HEK293 (cell line): Measurements from ENCODE around the gene TOM1L2.

Experiments
- FEZF1 ChIP-seq: fragments of 450-650 bp; formaldehyde crosslinking; IDR thresholded peaks from 2 replicates; pipeline ENCODE4 v1.5.1; 2016; ENCODE audit warnings: missing biosample characterization, missing genetic modification characterization
- GLI2 ChIP-seq: fragments of 450-650 bp; formaldehyde crosslinking; IDR thresholded peaks from 2 replicates; pipeline ENCODE4; 2017; ENCODE audit warnings: missing biosample characterization, missing genetic modification characterization, low read depth, borderline replicate concordance
- HOXC10 ChIP-seq: sonication (generic); formaldehyde crosslinking; IDR thresholded peaks from 2 replicates; pipeline ENCODE4 v1.8.1; 2023; ENCODE audit warnings: mild to moderate bottlenecking, missing genetic modification reagents
- PRDM1 ChIP-seq: fragments of 450-650 bp; formaldehyde crosslinking; IDR thresholded peaks from 2 replicates; pipeline ENCODE4; 2016; ENCODE audit warnings: missing biosample characterization, missing genetic modification characterization
- PRDM2 ChIP-seq: fragments of 450-650 bp; formaldehyde crosslinking; IDR thresholded peaks from 2 replicates; pipeline ENCODE4 v1.5.1; 2016; ENCODE audit warnings: missing biosample characterization, missing genetic modification characterization, borderline replicate concordance
- YY1 ChIP-seq: fragments of 450-650 bp; formaldehyde crosslinking; IDR thresholded peaks from 2 replicates; pipeline ENCODE4 v1.5.1; 2018; ENCODE audit warnings: missing biosample characterization, missing genetic modification characterization
- ZBTB1 ChIP-seq: fragments of 450-650 bp; formaldehyde crosslinking; IDR thresholded peaks from 2 replicates; pipeline ENCODE4 v1.5.1; 2016; ENCODE audit warnings: missing biosample characterization, missing genetic modification characterization
- ZBTB21 ChIP-seq: fragments of 450-650 bp; formaldehyde crosslinking; IDR thresholded peaks from 2 replicates; pipeline ENCODE4 v1.5.1; 2017; ENCODE audit warnings: missing biosample characterization, missing genetic modification characterization
- ZBTB7A ChIP-seq: fragments of 450-650 bp; formaldehyde crosslinking; IDR thresholded peaks from 2 replicates; pipeline ENCODE4 v1.5.1; 2016; ENCODE audit warnings: low read depth, missing biosample characterization, missing genetic modification characterization
- ZIC2 ChIP-seq: fragments of 450-650 bp; formaldehyde crosslinking; IDR thresholded peaks from 2 replicates; pipeline ENCODE4 v1.5.1; 2016; ENCODE audit warnings: missing biosample characterization, missing genetic modification characterization
- ZNF132 ChIP-seq: fragments of 450-650 bp; formaldehyde crosslinking; IDR thresholded peaks from 2 replicates; pipeline ENCODE4 v1.5.1; 2017; ENCODE audit warnings: missing biosample characterization, missing genetic modification characterization, borderline replicate concordance
- ZNF133 ChIP-seq: fragments of 450-650 bp; formaldehyde crosslinking; IDR thresholded peaks from 2 replicates; pipeline ENCODE4 v1.5.1; 2016; ENCODE audit warnings: missing biosample characterization, missing genetic modification characterization
- ZNF157 ChIP-seq: fragments of 450-650 bp; formaldehyde crosslinking; IDR thresholded peaks from 2 replicates; pipeline ENCODE4 v1.5.1; 2016; ENCODE audit warnings: missing biosample characterization, missing genetic modification characterization
- ZNF16 ChIP-seq: fragments of 450-650 bp; formaldehyde crosslinking; IDR thresholded peaks from 2 replicates; pipeline ENCODE4 v1.5.1; 2016; ENCODE audit warnings: low read depth, missing biosample characterization, missing genetic modification characterization
- ZNF175 ChIP-seq: fragments of 450-650 bp; formaldehyde crosslinking; IDR thresholded peaks from 2 replicates; pipeline ENCODE4 v1.5.1; 2016; ENCODE audit warnings: missing biosample characterization, missing genetic modification characterization
- ZNF48 ChIP-seq: fragments of 450-650 bp; formaldehyde crosslinking; IDR thresholded peaks from 2 replicates; pipeline ENCODE4 v1.5.1; 2016; ENCODE audit warnings: missing biosample characterization, missing genetic modification characterization
- ZNF514 ChIP-seq: fragments of 450-650 bp; formaldehyde crosslinking; IDR thresholded peaks from 2 replicates; pipeline ENCODE4 v1.5.1; 2016; ENCODE audit warnings: missing biosample characterization, missing genetic modification characterization
- ZNF571 ChIP-seq: fragments of 450-650 bp; formaldehyde crosslinking; IDR thresholded peaks from 2 replicates; pipeline ENCODE4 v1.5.0; 2017; ENCODE audit warnings: missing biosample characterization, missing genetic modification characterization
- ZNF610 ChIP-seq: fragments of 450-650 bp; formaldehyde crosslinking; IDR thresholded peaks from 2 replicates; pipeline ENCODE4 v1.5.1; 2016; ENCODE audit warnings: missing biosample characterization, missing genetic modification characterization, borderline replicate concordance
- ZNF658 ChIP-seq: fragments of 450-650 bp; formaldehyde crosslinking; IDR thresholded peaks from 2 replicates; pipeline ENCODE4; 2016; ENCODE audit warnings: missing biosample characterization, missing genetic modification characterization
- ZSCAN16 ChIP-seq: fragments of 450-650 bp; formaldehyde crosslinking; IDR thresholded peaks from 2 replicates; pipeline ENCODE4 v1.5.1; 2016; ENCODE audit warnings: missing biosample characterization, missing genetic modification characterization
- ZSCAN23 ChIP-seq: fragments of 450-650 bp; formaldehyde crosslinking; IDR thresholded peaks from 2 replicates; pipeline ENCODE4 v1.5.1; 2016; ENCODE audit warnings: missing biosample characterization, missing genetic modification characterization
- TF ChIP-seq, protein P1 (sequence below): fragments of 450-650 bp; formaldehyde crosslinking; IDR thresholded peaks from 2 replicates; pipeline ENCODE4 v1.5.1; 2016; ENCODE audit warnings: missing biosample characterization, missing genetic modification characterization
- TF ChIP-seq, protein P2 (sequence below): fragments of 450-650 bp; formaldehyde crosslinking; IDR thresholded peaks from 2 replicates; pipeline ENCODE4 v1.5.1; 2017; ENCODE audit warnings: missing biosample characterization, missing genetic modification characterization
- TF ChIP-seq, protein P3 (sequence below): fragments of 450-650 bp; formaldehyde crosslinking; IDR thresholded peaks from 2 replicates; pipeline ENCODE4 v1.5.1; 2016; ENCODE audit warnings: missing biosample characterization, missing genetic modification characterization, low read depth
- TF ChIP-seq, protein P4 (sequence below): fragments of 450-650 bp; formaldehyde crosslinking; IDR thresholded peaks from 2 replicates; pipeline ENCODE4 v1.5.1; 2016; ENCODE audit warnings: missing biosample characterization, missing genetic modification characterization
- TF ChIP-seq, protein P5 (sequence below): fragments of 450-650 bp; formaldehyde crosslinking; IDR thresholded peaks from 2 replicates; pipeline ENCODE4 v1.5.1; 2016; ENCODE audit warnings: missing biosample characterization, missing genetic modification characterization

Gene TOM1L2

DNA sequence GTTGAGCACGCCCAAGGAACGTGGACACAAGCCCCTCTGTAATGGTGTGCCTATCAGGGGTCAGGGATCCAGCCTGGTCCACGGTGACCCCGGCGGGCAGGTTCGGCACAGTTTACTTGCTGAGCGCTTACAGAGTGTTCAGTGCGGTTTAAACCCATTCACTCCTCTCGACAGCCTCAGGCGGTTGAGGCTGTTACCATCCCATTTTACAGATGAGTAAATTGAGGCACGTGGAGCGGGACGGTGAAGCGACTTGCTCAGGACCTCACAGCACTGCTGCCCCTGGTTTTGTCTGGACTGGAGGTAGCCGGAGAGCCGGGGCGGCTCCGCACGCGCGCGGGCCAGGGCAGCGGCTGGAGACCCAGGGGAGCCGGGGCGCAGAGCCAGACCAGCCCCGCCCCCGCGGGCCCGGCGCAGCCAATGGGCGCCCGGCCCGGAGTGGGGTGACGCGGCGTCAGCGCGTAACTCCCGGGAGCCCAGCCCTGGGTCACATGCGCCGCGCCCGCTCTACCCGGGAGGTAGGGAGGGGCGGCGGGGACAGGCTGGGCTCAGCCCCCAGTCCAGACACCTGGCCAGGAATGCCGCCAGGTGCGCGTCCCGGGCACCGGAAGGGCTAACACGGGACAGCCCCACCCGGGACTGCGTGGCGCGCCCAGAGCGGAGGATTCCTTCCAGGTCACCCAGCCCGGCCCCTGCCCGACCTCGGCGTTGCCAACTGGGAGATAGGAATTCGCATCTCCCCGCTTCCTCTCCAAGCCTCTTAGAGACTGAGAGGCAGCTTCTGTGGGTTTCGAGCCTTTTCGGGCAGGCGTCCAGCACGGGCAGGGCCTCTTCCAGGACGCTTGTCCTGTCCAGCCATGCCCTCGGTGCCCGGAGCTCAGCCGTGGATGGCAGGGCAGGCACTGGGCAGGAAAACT is 132.2 kb downstream of the TOM1L2 start (continued):
- TF ChIP-seq, protein P1, sequence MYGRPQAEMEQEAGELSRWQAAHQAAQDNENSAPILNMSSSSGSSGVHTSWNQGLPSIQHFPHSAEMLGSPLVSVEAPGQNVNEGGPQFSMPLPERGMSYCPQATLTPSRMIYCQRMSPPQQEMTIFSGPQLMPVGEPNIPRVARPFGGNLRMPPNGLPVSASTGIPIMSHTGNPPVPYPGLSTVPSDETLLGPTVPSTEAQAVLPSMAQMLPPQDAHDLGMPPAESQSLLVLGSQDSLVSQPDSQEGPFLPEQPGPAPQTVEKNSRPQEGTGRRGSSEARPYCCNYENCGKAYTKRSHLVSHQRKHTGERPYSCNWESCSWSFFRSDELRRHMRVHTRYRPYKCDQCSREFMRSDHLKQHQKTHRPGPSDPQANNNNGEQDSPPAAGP (tag by site-specific recombination), result peak; percentile 66; the same call in 1 of the 2 replicates
- TF ChIP-seq ZNF48 (tag by site-specific recombination) (no peak), ZNF175 (tag by site-specific recombination) (no peak), ZSCAN16 (tag by site-specific recombination) (0 out of 2 replicates have a peak, but pooled peaks have one; percentile 22), ZNF610 (tag by site-specific recombination) (no peak), ZBTB7A (no peak), ZBTB21 (tag by site-specific recombination) (no peak), GLI2 (tag by site-specific recombination) (no peak), ZNF514 (tag by site-specific recombination) (no peak), ZBTB1 (tag by site-specific recombination) (peak; percentile 50; the same call in 1 of the 2 replicates), ZNF157 (tag by site-specific recombination) (no peak), HOXC10 (no peak), PRDM1 (no peak), ZSCAN23 (tag by site-specific recombination) (peak; percentile 65; the same call in 1 of the 2 replicates), ZNF16 (tag by site-specific recombination) (no peak), YY1 (no peak; the same call in 1 of the 2 replicates), PRDM2 (tag by site-specific recombination) (no peak), ZNF658 (no peak), ZNF571 (no peak), ZNF133 (no peak), FEZF1 (tag by site-specific recombination) (no peak), ZIC2 (tag by site-specific recombination) (no peak), ZNF132 (tag by site-specific recombination) (no peak)
- TF ChIP-seq, protein P2, sequence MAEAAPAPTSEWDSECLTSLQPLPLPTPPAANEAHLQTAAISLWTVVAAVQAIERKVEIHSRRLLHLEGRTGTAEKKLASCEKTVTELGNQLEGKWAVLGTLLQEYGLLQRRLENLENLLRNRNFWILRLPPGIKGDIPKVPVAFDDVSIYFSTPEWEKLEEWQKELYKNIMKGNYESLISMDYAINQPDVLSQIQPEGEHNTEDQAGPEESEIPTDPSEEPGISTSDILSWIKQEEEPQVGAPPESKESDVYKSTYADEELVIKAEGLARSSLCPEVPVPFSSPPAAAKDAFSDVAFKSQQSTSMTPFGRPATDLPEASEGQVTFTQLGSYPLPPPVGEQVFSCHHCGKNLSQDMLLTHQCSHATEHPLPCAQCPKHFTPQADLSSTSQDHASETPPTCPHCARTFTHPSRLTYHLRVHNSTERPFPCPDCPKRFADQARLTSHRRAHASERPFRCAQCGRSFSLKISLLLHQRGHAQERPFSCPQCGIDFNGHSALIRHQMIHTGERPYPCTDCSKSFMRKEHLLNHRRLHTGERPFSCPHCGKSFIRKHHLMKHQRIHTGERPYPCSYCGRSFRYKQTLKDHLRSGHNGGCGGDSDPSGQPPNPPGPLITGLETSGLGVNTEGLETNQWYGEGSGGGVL (tag by site-specific recombination), result no peak; the same call in 1 of the 2 replicates
- TF ChIP-seq, protein P3, sequence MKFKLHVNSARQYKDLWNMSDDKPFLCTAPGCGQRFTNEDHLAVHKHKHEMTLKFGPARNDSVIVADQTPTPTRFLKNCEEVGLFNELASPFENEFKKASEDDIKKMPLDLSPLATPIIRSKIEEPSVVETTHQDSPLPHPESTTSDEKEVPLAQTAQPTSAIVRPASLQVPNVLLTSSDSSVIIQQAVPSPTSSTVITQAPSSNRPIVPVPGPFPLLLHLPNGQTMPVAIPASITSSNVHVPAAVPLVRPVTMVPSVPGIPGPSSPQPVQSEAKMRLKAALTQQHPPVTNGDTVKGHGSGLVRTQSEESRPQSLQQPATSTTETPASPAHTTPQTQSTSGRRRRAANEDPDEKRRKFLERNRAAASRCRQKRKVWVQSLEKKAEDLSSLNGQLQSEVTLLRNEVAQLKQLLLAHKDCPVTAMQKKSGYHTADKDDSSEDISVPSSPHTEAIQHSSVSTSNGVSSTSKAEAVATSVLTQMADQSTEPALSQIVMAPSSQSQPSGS (tag by site-specific recombination), result no peak
- TF ChIP-seq, protein P4, sequence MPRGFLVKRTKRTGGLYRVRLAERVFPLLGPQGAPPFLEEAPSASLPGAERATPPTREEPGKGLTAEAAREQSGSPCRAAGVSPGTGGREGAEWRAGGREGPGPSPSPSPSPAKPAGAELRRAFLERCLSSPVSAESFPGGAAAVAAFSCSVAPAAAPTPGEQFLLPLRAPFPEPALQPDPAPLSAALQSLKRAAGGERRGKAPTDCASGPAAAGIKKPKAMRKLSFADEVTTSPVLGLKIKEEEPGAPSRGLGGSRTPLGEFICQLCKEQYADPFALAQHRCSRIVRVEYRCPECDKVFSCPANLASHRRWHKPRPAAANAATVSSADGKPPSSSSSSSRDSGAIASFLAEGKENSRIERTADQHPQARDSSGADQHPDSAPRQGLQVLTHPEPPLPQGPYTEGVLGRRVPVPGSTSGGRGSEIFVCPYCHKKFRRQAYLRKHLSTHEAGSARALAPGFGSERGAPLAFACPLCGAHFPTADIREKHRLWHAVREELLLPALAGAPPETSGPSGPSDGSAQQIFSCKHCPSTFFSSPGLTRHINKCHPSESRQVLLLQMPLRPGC (tag by site-specific recombination), result peak; percentile 32; the same call in 1 of the 2 replicates
- TF ChIP-seq, protein P5, sequence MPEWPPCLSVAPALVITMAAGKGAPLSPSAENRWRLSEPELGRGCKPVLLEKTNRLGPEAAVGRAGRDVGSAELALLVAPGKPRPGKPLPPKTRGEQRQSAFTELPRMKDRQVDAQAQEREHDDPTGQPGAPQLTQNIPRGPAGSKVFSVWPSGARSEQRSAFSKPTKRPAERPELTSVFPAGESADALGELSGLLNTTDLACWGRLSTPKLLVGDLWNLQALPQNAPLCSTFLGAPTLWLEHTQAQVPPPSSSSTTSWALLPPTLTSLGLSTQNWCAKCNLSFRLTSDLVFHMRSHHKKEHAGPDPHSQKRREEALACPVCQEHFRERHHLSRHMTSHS (tag by site-specific recombination), result no peak
